Activated CD8-positive, alpha-beta memory T cell treated with anti-CD3 and anti-CD28 coated beads for 48 hours (primary cell): ENCODE measurements around the gene TMEM120B.

Experiments
- DNase-seq, 3 experiments: peaks; one replicate each; pipeline ENCODE4 v3.0.0-alpha.2; 2020; ENCODE audit warnings: low read depth in 2 of 3, low spot score in 2 of 3

Gene TMEM120B

DNA sequence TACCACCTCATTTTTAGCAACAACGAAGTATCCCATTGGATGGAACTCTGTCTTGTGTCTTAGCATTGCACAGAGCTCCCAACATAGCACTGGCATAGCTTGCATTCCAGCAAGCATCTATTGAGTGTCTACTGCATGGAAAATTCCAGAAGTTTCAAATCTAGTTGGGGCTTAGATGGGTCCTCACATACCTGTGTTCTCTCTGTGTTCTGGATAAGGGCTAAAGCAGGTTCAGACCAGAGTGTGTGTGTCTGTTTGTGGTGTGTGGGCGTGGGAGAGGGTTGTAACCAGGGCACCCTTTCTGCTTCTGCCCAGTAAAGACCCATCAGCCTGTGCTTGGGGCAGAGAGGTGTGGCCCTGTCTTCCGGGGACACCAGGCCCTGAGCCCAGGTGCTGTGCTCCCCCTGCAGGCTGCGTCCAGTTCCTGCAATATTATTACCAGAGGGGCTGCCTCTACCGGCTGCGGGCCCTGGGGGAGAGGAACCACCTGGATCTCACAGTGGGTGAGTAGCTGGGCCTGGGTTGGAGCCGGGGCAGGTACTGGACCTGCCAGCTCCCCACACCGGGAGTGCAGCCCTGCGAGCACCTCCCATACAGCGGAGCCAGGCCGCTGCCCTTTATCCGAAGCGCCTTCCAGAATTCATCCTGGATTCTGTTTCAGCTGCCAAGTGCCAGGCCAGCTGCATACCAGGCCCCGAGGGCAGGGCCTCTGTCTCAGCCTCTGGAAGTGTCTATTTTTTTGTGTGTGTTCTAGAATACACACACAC, 60.6 kb downstream of the TMEM120B start:
- peak in 1 of 3 experiments; percentile 59 for DNase-seq

GRCh38 chr12:121774968-121775474, 62.5 kb downstream of the TMEM120B start:
- DNase-seq, result no peak

- DNase-seq, result no peak
These were observed 62.9 kb downstream of the TMEM120B start for GRCh38 chr12:121775501-121775900.

GRCh38 chr12:121776190-121777098, 63.9 kb downstream of the TMEM120B start:
- peak; percentile 70 to 98 (median 91) for DNase-seq

DNA sequence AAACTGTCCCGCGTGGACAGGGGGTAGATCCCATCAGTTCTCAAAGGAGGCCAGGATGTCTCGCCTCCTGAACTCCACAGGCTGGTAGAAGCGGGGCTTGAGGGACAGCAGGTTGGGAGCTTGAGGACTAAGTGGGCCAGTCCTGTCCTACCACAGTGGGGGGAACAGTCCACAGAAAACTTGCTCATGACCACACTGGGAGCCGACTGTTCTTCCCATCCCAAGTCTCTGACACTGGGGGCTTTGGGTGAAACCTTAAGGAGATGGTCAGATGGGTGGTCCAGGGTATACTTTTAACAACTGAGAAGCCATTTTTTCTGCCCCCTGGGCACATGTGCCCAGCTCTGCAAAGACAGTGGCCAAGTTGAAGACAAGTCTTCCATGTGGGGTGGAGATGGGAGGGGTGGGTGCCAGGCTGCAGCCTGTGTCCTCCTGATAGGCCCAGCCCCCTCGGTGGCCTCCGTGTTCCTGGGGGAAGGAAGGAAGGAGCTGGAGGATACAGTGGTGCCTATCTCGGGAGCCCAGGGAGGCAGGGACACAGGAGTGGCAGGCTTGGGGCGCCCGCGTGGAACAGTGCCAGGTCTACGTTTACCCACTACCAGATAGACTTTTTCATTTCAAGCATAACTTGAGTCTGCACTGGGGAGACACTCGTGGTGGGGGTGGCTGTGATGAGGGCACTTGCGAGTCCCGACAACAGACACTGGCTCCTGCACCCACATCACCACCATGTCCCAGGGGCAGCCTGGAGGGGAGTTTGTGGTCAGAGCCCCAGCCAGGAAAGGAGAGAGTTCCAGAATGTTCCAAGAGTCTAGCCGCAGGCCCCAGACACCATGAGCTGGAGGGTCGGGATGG, 66.2 kb downstream of the TMEM120B start:
- DNase-seq, result no peak

DNA sequence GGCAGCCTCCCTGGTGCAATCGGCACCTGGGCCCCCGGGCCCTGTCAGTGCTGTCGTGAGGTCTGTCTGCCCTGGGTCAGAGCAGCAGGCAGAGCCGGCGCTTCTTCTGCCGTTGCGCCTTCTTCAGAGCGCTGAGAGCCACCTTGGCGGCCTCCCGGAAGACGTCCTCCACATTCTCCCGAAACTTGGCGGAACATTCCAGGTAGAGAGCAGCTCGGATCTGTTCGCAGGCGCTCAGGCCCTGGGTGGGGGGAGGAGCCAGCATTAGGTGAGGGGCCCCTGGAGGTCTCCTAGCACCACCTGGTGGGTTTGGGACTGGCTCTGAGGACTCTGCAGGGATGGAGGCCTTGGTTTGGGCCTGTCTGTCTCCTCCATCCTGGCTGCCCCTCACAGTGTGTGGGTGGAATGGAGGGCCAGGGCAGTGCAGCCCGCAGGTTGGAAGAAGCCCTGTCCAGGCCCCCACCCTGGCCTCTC, 66.9 kb downstream of the TMEM120B start:
- DNase-seq, result no peak

DNA sequence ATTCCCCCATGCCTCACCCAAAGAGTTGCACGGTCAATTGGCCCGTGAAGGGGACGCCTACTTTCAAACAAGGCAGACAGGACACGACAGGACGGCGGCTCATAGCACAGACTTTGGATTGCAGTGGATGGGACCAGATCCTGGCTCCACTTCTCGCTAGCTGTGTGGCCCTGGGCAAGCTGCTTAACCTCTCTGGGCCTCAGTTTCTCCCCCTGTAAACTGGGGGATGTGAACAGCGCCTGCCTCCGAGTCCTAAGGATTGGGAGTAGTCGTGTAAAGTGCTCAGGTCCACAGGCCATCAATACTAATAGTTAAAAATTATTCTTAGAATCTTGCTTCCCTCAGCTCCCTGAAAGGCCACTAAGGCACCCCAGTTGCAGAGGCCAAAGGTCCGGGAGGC, 67.9 kb downstream of the TMEM120B start:
- no peak for DNase-seq

GRCh38 chr12:121781484-121781997, 69.0 kb downstream of the TMEM120B start:
- DNase-seq, result no peak

GRCh38 chr12:121781998-121782979, 69.7 kb downstream of the TMEM120B start:
- no peak for DNase-seq

DNA sequence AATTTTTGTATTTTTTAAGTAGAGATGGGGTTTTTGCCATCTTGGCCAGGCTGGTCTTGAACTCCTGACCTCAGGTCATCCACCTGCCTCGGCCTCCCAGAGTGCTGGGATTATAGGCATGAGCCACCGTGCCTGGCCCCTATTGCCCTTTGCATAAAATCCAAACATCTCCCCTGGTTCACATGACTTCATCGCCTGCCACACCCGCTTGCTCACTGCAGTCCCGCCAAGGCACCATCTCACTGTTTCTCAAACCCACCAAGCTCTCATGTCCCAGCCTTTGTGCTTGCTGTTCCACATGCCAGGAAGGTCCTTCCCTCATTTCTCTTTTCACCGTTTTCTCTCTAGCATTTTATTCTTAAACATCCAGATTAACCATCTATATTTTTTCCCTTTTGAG, 71.2 kb downstream of the TMEM120B start:
- DNase-seq, result no peak

DNA sequence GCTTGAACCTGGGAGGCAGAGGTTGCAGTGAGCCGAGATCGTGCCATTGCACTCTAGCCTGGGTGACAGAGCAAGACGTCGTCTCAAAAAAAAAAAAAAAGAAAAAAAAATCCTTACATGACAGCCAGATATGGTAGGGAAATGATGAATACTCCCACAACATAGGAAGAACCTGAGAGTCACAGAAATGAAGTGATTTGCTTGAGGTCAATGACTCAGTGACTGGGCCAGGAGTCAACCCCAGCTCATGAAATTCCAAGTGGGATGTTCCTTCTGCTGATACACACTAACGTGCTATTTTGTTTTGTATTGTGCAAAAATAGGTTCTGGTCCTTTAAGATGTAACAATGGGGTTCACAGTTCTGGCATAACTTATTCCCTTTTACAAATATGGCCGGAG, 71.9 kb downstream of the TMEM120B start:
- no peak for DNase-seq

GRCh38 chr12:121786440-121786825, 73.9 kb downstream of the TMEM120B start:
- DNase-seq, result no peak

- DNase-seq, result no peak
These were observed 74.8 kb downstream of the TMEM120B start for GRCh38 chr12:121787063-121788025.

DNA sequence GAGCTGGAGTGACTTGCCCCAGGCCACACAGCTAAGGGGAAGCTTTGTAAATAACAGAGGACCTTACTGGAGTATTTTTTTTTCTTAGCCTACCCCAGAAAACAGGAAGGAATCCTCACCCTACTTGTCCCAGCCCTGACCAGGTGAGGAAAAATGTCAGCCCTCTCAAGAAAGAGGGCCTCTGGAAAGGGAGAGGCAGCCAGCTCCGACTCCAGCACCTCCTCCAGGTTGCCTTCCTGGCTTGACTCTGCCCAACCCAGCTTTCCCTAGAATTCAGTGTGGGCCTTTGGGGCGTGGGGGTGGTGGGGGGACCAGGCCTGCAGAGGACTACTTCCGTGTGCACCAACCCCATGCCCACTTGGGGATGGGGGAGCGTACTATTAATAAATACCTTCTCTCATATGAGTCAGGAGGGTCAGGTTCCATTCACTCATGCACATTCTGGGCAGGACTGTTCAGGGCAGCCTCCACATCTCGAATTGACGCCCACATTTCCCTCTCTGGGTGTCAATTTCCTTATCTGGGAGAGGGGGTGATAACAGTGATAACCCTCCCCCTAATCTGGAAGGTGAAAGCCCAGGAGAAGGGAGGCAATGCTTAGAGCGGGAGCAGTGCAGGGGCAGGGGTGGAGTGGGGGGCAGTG, 75.7 kb downstream of the TMEM120B start:
- no peak for DNase-seq

- no peak for DNase-seq
These were observed 76.8 kb downstream of the TMEM120B start for GRCh38 chr12:121789233-121789781.

GRCh38 chr12:121789800-121790728, 77.5 kb downstream of the TMEM120B start:
- DNase-seq, result peak; percentile 59 to 91 (median 89)
